ENCODE measurements around the gene PLXDC2.

- TF ChIP-seq, protein P1, sequence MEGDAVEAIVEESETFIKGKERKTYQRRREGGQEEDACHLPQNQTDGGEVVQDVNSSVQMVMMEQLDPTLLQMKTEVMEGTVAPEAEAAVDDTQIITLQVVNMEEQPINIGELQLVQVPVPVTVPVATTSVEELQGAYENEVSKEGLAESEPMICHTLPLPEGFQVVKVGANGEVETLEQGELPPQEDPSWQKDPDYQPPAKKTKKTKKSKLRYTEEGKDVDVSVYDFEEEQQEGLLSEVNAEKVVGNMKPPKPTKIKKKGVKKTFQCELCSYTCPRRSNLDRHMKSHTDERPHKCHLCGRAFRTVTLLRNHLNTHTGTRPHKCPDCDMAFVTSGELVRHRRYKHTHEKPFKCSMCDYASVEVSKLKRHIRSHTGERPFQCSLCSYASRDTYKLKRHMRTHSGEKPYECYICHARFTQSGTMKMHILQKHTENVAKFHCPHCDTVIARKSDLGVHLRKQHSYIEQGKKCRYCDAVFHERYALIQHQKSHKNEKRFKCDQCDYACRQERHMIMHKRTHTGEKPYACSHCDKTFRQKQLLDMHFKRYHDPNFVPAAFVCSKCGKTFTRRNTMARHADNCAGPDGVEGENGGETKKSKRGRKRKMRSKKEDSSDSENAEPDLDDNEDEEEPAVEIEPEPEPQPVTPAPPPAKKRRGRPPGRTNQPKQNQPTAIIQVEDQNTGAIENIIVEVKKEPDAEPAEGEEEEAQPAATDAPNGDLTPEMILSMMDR (conservative IDR thresholded peaks at IDR 0.05; ENCODE audit: low read length): no peak
- TF ChIP-seq EZH2phosphoT487 (IDR thresholded peaks at IDR 0.05; ENCODE audit: borderline replicate concordance): no peak
Observed at GRCh38 chr10:19783721-19784120, 32.5 kb upstream of the PLXDC2 start.

All from Loucy (cell line).